ENCODE results near the gene CLCN2.

Gene CLCN2

GRCh38 chr3:184328516-184328915 lies 32.9 kb downstream of the CLCN2 start:
- no peak for DNase-seq (ENCODE audit: low read depth in 3 of 3, low spot score in 1 of 3)

- no peak for DNase-seq (ENCODE audit: low read depth in 3 of 3, low spot score in 1 of 3)
Observed at GRCh38 chr3:184327171-184327570, 34.2 kb downstream of the CLCN2 start.

- DNase-seq (ENCODE audit: low read depth in 3 of 3, low spot score in 1 of 3): no peak
Observed at GRCh38 chr3:184325715-184326369, 35.6 kb downstream of the CLCN2 start.

- no peak for DNase-seq (ENCODE audit: low read depth in 3 of 3, low spot score in 1 of 3)
Observed at GRCh38 chr3:184325269-184325668, 36.1 kb downstream of the CLCN2 start.

GRCh38 chr3:184323696-184324095 lies 37.7 kb downstream of the CLCN2 start:
- no peak for DNase-seq (ENCODE audit: low read depth in 3 of 3, low spot score in 1 of 3)

GRCh38 chr3:184322731-184323487 lies 38.5 kb downstream of the CLCN2 start:
- no peak for DNase-seq (ENCODE audit: low read depth in 3 of 3, low spot score in 1 of 3)

- no peak for DNase-seq (ENCODE audit: low read depth in 3 of 3, low spot score in 1 of 3)
Observed at GRCh38 chr3:184321666-184322065, 39.7 kb downstream of the CLCN2 start.

GRCh38 chr3:184320104-184320445 lies 41.3 kb downstream of the CLCN2 start:
- DNase-seq (ENCODE audit: low read depth in 3 of 3, low spot score in 1 of 3): no peak

- no peak for DNase-seq (ENCODE audit: low read depth in 3 of 3, low spot score in 1 of 3)
Observed at GRCh38 chr3:184317201-184317600, 44.2 kb downstream of the CLCN2 start.

GRCh38 chr3:184316792-184317191 lies 44.6 kb downstream of the CLCN2 start:
- DNase-seq (ENCODE audit: low read depth in 3 of 3, low spot score in 1 of 3): no peak

GRCh38 chr3:184315871-184316661 lies 45.3 kb downstream of the CLCN2 start:
- no peak for DNase-seq (ENCODE audit: low read depth in 3 of 3, low spot score in 1 of 3)

GRCh38 chr3:184315543-184315867 lies 45.9 kb downstream of the CLCN2 start:
- DNase-seq (ENCODE audit: low read depth in 3 of 3, low spot score in 1 of 3): no peak

- DNase-seq (ENCODE audit: low read depth in 3 of 3, low spot score in 1 of 3): peak in 1 of 3 donors; percentile 50
Observed at GRCh38 chr3:184314700-184315542, 46.5 kb downstream of the CLCN2 start.

- DNase-seq (ENCODE audit: low read depth in 3 of 3, low spot score in 1 of 3): peak; percentile 77 to 90 (median 88)
Observed at GRCh38 chr3:184314363-184314699, 47.1 kb downstream of the CLCN2 start, which contains the start of gene EIF4G1. Gene EIF4G1, plus strand, starts transcription at chr3:184314606. Its CDS starts 1,191 bp downstream, at chr3:184315797.

- DNase-seq (ENCODE audit: low read depth in 3 of 3, low spot score in 1 of 3): no peak
Observed at GRCh38 chr3:184311633-184312032, 49.8 kb downstream of the CLCN2 start.

GRCh38 chr3:184308744-184309143 lies 52.7 kb downstream of the CLCN2 start:
- DNase-seq (ENCODE audit: low read depth in 3 of 3, low spot score in 1 of 3): no peak

GRCh38 chr3:184307915-184308314 lies 53.5 kb downstream of the CLCN2 start:
- no peak for DNase-seq (ENCODE audit: low read depth in 3 of 3, low spot score in 1 of 3)

GRCh38 chr3:184306341-184306972 lies 54.9 kb downstream of the CLCN2 start:
- no peak for DNase-seq (ENCODE audit: low read depth in 3 of 3, low spot score in 1 of 3)

- DNase-seq (ENCODE audit: low read depth in 3 of 3, low spot score in 1 of 3): no peak
Observed at GRCh38 chr3:184305577-184305976, 55.8 kb downstream of the CLCN2 start.

GRCh38 chr3:184300378-184300720 lies 61.1 kb downstream of the CLCN2 start:
- DNase-seq (ENCODE audit: low read depth in 3 of 3, low spot score in 1 of 3): no peak

All from stimulated activated CD4-positive, alpha-beta T cell treated with anti-CD3 and anti-CD28 coated beads, TNF-alpha, amount 100 ng/mL, for 1 hour (primary cell).